ENCODE results near the gene TMEM109. TPM values are rescaled to one million over a fixed set of nuclear protein-coding genes. Genes with fewer than 3 reads are reported as not detected.

Gene TMEM109
- total and polyA plus RNA-seq, 2 of the 13 experiments (the other 11 are each of a cell fraction or from before 2014, with no cell fraction given): 7.7 to 18.0 TPM

- no peaks in the 10 kb centered on the region for H3K79me2 ChIP-seq (ENCODE audit: insufficient read depth, low read length)
- POLR2A ChIA-PET: no interaction called here
Observed at GRCh38 chr11:60934790-60935605, 21.0 kb downstream of the TMEM109 start.

More at GRCh38 chr11:60934790-60935605, 21.0 kb downstream of the TMEM109 start:
- H3K4me2 ChIP-seq (ENCODE audit: low read depth, low read length): no peak overlapping the region
- DNase-seq (ENCODE audit: low spot score): no peak
- peaks cover under 1% of the 10 kb centered on the region for H3K4me1 ChIP-seq (ENCODE audit: insufficient read depth, low read length)
- H3K9me3 ChIP-seq (ENCODE audit: low read length): no peaks in the 10 kb centered on the region
- no peaks in the 10 kb centered on the region for H4K20me1 ChIP-seq (ENCODE audit: insufficient read depth, low read length)
- H3K27ac ChIP-seq (ENCODE audit: extremely low read length, insufficient read depth, low read length): no peak overlapping the region
- FAIRE-seq: no peak
- BruUV-seq (replicated peaks): no TSS peak
- ATAC-seq: no peak
- no peak overlapping the region for H2AFZ ChIP-seq (ENCODE audit: low read length)
- no peaks in the 10 kb centered on the region; a peak in 1 of 5 replicates for H3K27me3 ChIP-seq (ENCODE audit: control insufficient read depth in 1 of 2, insufficient read depth in 2 of 2, low read length in 2 of 2)
- H3K36me3 ChIP-seq (replicated peaks in 1 of 2; ENCODE audit: control insufficient read depth in 1 of 2, insufficient read depth in 2 of 2, low read length in 2 of 2): peaks cover 2 to 3% of the 10 kb centered on the region in 2 experiments; a peak in 3 of 5 replicates
- no peak overlapping the region for H3K4me3 ChIP-seq (replicated peaks in 1 of 3; ENCODE audit: insufficient read depth in 1 of 3, low read depth in 2 of 3, low read length in 3 of 3)
- TF ChIP-seq NAIF1 (CRISPR knock-in tag; IDR thresholded peaks at IDR 0.05; ENCODE audit: borderline replicate concordance) (no peak), DNMT1 (CRISPR knock-in tag; IDR thresholded peaks at IDR 0.05) (no peak), ZNF329 (CRISPR knock-in tag; IDR thresholded peaks at IDR 0.05; ENCODE audit: low read depth) (no peak), ZNF552 (CRISPR knock-in tag; IDR thresholded peaks at IDR 0.05; ENCODE audit: borderline replicate concordance) (no peak), ERF (CRISPR knock-in tag; IDR thresholded peaks at IDR 0.05) (no peak), ZBTB46 (CRISPR knock-in tag; IDR thresholded peaks at IDR 0.05; ENCODE audit: borderline replicate concordance) (no peak), ZNF878 (CRISPR knock-in tag; IDR thresholded peaks at IDR 0.05) (no peak), NBN (conservative IDR thresholded peaks at IDR 0.05) (no peak), RFX1 (IDR thresholded peaks at IDR 0.05) (no peak), RBAK (CRISPR knock-in tag; IDR thresholded peaks at IDR 0.05) (no peak), SIN3A (IDR thresholded peaks at IDR 0.05; ENCODE audit: borderline replicate concordance, low read depth, low read length) (no peak), ZFP41 (CRISPR knock-in tag; IDR thresholded peaks at IDR 0.05; ENCODE audit: borderline replicate concordance) (no peak), MAZ (IDR thresholded peaks at IDR 0.05; ENCODE audit: borderline replicate concordance, low read depth, low read length) (no peak), MAZ (CRISPR knock-in tag; IDR thresholded peaks at IDR 0.05; ENCODE audit: low read depth) (no peak), FOXC1 (CRISPR knock-in tag; IDR thresholded peaks at IDR 0.05; ENCODE audit: borderline replicate concordance) (no peak), ATF1 (CRISPR knock-in tag; IDR thresholded peaks at IDR 0.05) (no peak), MBD4 (IDR thresholded peaks at IDR 0.05; ENCODE audit: borderline replicate concordance, low read length) (no peak), EEA1 (CRISPR knock-in tag; IDR thresholded peaks at IDR 0.05; ENCODE audit: borderline replicate concordance) (no peak), ZNF563 (CRISPR knock-in tag; IDR thresholded peaks at IDR 0.05) (no peak), LBX2 (CRISPR knock-in tag; IDR thresholded peaks at IDR 0.05; ENCODE audit: borderline replicate concordance) (no peak), EHMT2 (IDR thresholded peaks at IDR 0.05; ENCODE audit: borderline replicate concordance, low read depth, low read length) (no peak)
- H3K9ac ChIP-seq (ENCODE audit: insufficient read depth, low read depth, low read length): no peak overlapping the region
- intact Hi-C loops (cut with micrococcal nuclease; ENCODE audit: unreplicated experiment): no loop called here
- CTCF ChIA-PET (ENCODE audit: low intra/inter-chr PET ratio, low total read pairs): no interaction called here
- WGBS (ENCODE audit: low lambda C conversion rate): 82% methylated on average over 12 of the region's 21 CpGs
- in situ Hi-C loops (cut with HindIII; ENCODE audit: extremely low pct_ligation_motif_present, low pct_unique_long_range_greater_than_20kb): no loop called here
